Left cardiac atrium (tissue), 4 donors: ENCODE results near the gene FIGN. TPM values are rescaled to one million over a fixed set of nuclear protein-coding genes. Genes with fewer than 3 reads are reported as not detected.

ENCODE experiments used
- ATAC-seq, 2 donors: fragments of 200-7000 bp; cut with Tn5 transposase; one replicate each; pipeline ENCODE4 v1.9.1; 2020; ENCODE audit warnings: mild to moderate bottlenecking in 2 of 2, moderate library complexity in 2 of 2
- DNase-seq: peaks from one replicate; pipeline ENCODE4 v3.0.0-alpha.2; 2020
- intact Hi-C, 2 donors: fragments of 100-400 bp; cut with DNase I; formaldehyde crosslinking; loops; one replicate each; pipeline versions ENCODE4 v1.14.1 to v1.15.1; 2022 to 2023
- total RNA-seq, 2 donors: library from RNA; stranded (reverse); fragmentation: NEBNext Ultra II Directional; extraction: Animal tissue kit (Norgen Biotek cat#: 25700); gene quantifications; one replicate each; pipeline ENCODE4 v1.2.1, GENCODE V29; 2021
- donor health status: DM: no; HTN: yes; CAD: no.
- donor health status: DM: no; HTN: yes; CAD: no; lungs with severe emphysema.
- donor health status: DM: yes; HTN: yes; CAD: no.
- donor health status: Dilated cardiomyopathy.

Gene FIGN
- total RNA-seq, 2 donors from 2014 or later = 7.3 to 13.2 TPM

GRCh38 chr2:163715668-163716067, 20.1 kb downstream of the FIGN start:
- intact Hi-C loops = no loop called here
- ATAC-seq = no peak
- DNase-seq = no peak

- intact Hi-C loops = no loop called here
- ATAC-seq = no peak
- DNase-seq = no peak
Observed at GRCh38 chr2:163715199-163715598, 20.6 kb downstream of the FIGN start.

GRCh38 chr2:163713534-163714311, 22.1 kb downstream of the FIGN start:
- intact Hi-C loops = no loop called here
- peak in 1 of 2 donors; percentile 23 for ATAC-seq
- no peak for DNase-seq

- no peak for DNase-seq
- intact Hi-C loops = no loop called here
- peak in 1 of 2 donors; percentile 9 for ATAC-seq
Observed at GRCh38 chr2:163711699-163712098, 24.1 kb downstream of the FIGN start.

GRCh38 chr2:163711258-163711657, 24.6 kb downstream of the FIGN start:
- intact Hi-C loops = no loop called here
- DNase-seq = no peak
- ATAC-seq = peak; percentile 40 to 49

- ATAC-seq (no peak), DNase-seq (no peak)
- intact Hi-C loops = no loop called here
Observed at GRCh38 chr2:163709270-163709669, 26.5 kb downstream of the FIGN start.

GRCh38 chr2:163708265-163708664, 27.5 kb downstream of the FIGN start:
- ATAC-seq (peak in 1 of 2 donors; percentile 56), DNase-seq (no peak)
- intact Hi-C loops = no loop called here

GRCh38 chr2:163703386-163703785, 32.4 kb downstream of the FIGN start:
- ATAC-seq = no peak
- no peak for DNase-seq
- intact Hi-C loops = no loop called here

- ATAC-seq (peak in 1 of 2 donors; percentile 46), DNase-seq (no peak)
- intact Hi-C loops = no loop called here
Observed at GRCh38 chr2:163701399-163702195, 34.2 kb downstream of the FIGN start.

GRCh38 chr2:163698857-163699256, 37.0 kb downstream of the FIGN start:
- intact Hi-C loops = no loop called here
- ATAC-seq (peak; percentile 63 to 64), DNase-seq (no peak)

- ATAC-seq (no peak), DNase-seq (no peak)
- intact Hi-C loops = no loop called here
Observed at GRCh38 chr2:163697846-163698637, 37.8 kb downstream of the FIGN start.

GRCh38 chr2:163697429-163697828, 38.4 kb downstream of the FIGN start:
- intact Hi-C loops = no loop called here
- DNase-seq = no peak
- ATAC-seq = no peak

- DNase-seq = no peak
- no peak for ATAC-seq
- intact Hi-C loops = no loop called here
Observed at GRCh38 chr2:163693484-163693883, 42.3 kb downstream of the FIGN start.

GRCh38 chr2:163692611-163693482, 43.0 kb downstream of the FIGN start:
- DNase-seq (no peak), ATAC-seq (peak; percentile 23 to 33)
- intact Hi-C loops = no loop called here

- intact Hi-C loops = no loop called here
- no peak for DNase-seq
Observed at GRCh38 chr2:163692081-163692480, 43.7 kb downstream of the FIGN start.

GRCh38 chr2:163690896-163691295, 44.9 kb downstream of the FIGN start:
- intact Hi-C loops = no loop called here
- peak in 1 of 2 donors; percentile 51 for ATAC-seq

More at GRCh38 chr2:163692081-163692480, 43.7 kb downstream of the FIGN start:
- ATAC-seq = no peak

GRCh38 chr2:163687217-163687616, 48.6 kb downstream of the FIGN start:
- peak; percentile 25 to 51 for ATAC-seq
- DNase-seq = no peak
- intact Hi-C loops = no loop called here

More at GRCh38 chr2:163690896-163691295, 44.9 kb downstream of the FIGN start:
- no peak for DNase-seq

- ATAC-seq = no peak
- DNase-seq = no peak
- intact Hi-C loops = no loop called here
Observed at GRCh38 chr2:163686289-163686688, 49.5 kb downstream of the FIGN start.

GRCh38 chr2:163682695-163683094, 53.1 kb downstream of the FIGN start:
- intact Hi-C loops = no loop called here
- ATAC-seq (peak in 1 of 2 donors; percentile 21), DNase-seq (no peak)
